ENCODE results near the gene DPF1. TPM values are rescaled to one million over a fixed set of nuclear protein-coding genes. Genes with fewer than 3 reads are reported as not detected.

Gene DPF1
- total RNA-seq, 4 donors from 2014 or later, result not detected

DNA sequence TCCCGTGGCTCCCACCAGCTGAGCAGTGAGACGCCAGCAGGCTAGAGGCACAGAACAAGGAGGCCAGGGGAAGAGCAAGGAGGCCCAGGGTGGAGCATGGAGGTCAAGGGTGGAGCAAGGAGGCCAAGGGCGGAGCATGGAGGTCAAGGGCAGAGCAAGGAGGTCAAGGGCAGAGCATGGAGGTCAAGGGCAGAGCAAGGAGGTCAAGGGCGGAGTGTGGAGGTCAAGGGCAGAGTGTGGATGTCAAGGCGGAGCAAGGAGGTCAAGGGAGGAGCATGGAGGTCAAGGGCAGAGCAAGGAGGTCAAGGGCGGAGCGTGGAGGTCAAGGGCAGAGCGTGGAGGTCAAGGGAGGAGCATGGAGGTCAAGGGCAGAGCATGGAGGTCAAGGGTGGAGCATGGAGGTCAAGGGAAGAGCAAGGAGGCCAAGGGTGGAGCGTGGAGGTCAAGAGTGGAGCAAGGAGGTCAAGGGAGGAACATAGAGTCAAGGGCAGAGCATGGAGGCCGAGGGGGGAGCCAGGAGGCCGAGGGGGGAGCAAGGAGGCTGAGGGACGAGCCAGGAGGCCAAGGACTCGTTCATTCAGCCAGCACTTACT, 27.7 kb downstream of the DPF1 start:
- H3K4me3 ChIP-seq (ENCODE audit: low read depth, poor library complexity, severe bottlenecking), result no peak overlapping the region
- WGBS, 2 donors, result 89 to 91% methylated on average over 13 of the region's 13 CpGs
- intact Hi-C loops (cut with DNase I; ENCODE audit: low total_unique reads), result no loop called here
- TF ChIP-seq, protein P1, sequence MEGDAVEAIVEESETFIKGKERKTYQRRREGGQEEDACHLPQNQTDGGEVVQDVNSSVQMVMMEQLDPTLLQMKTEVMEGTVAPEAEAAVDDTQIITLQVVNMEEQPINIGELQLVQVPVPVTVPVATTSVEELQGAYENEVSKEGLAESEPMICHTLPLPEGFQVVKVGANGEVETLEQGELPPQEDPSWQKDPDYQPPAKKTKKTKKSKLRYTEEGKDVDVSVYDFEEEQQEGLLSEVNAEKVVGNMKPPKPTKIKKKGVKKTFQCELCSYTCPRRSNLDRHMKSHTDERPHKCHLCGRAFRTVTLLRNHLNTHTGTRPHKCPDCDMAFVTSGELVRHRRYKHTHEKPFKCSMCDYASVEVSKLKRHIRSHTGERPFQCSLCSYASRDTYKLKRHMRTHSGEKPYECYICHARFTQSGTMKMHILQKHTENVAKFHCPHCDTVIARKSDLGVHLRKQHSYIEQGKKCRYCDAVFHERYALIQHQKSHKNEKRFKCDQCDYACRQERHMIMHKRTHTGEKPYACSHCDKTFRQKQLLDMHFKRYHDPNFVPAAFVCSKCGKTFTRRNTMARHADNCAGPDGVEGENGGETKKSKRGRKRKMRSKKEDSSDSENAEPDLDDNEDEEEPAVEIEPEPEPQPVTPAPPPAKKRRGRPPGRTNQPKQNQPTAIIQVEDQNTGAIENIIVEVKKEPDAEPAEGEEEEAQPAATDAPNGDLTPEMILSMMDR (IDR thresholded peaks at IDR 0.05), result no peak
- TF ChIP-seq POLR2A (IDR thresholded peaks at IDR 0.05), result no peak
- no peak for DNase-seq (ENCODE audit: low spot score in 2 of 2)

GRCh38 chr19:38195237-38195636, 28.8 kb downstream of the DPF1 start:
- TF ChIP-seq, protein P1 (IDR thresholded peaks at IDR 0.05), result no peak
- TF ChIP-seq POLR2A (IDR thresholded peaks at IDR 0.05), result no peak
- intact Hi-C loops (cut with DNase I; ENCODE audit: low total_unique reads), result no loop called here
- 81 to 87% methylated on average over 10 of the region's 10 CpGs for WGBS, 2 donors
- DNase-seq (ENCODE audit: low spot score in 2 of 2), result no peak
- no peak overlapping the region for H3K4me3 ChIP-seq (ENCODE audit: low read depth, poor library complexity, severe bottlenecking)

DNA sequence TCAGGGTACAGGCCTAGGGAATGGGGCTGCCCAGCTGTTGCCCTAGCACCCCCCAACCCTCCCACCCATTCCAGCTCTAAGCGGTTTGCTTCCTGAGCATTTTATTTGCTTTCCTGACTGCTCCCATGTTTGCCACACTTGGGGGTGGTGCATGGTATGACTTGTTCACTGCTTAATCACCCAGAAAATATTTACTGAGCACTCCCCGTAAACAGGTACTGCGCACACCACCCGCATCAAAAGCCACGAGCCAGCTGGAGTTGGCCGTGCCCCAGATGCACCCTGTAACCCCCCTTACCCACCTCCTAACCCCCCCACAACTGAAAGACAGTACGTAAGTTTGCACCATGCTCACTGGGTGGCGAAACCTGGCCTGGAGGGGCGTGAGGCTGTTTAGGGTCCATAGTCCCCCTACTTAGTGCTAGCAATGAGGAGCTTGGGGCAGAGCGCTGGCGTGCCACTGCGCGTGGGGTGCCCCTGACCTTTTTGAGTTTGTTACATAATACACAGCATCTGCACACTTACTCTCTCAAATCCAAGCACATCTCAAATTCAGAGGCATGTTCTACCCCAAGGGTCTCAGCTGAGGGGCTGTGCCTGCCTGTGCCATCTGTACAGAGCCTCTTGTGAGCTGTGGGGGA, 29.8 kb downstream of the DPF1 start:
- no peak overlapping the region for H3K4me3 ChIP-seq (ENCODE audit: low read depth, poor library complexity, severe bottlenecking)
- 74 to 80% methylated on average over 11 to 13 of the region's 13 CpGs for WGBS, 2 donors
- no peak for TF ChIP-seq POLR2A (IDR thresholded peaks at IDR 0.05)
- TF ChIP-seq, protein P1 (IDR thresholded peaks at IDR 0.05), result no peak
- no peak for DNase-seq (ENCODE audit: low spot score in 2 of 2)
- intact Hi-C loops (cut with DNase I; ENCODE audit: low total_unique reads), result no loop called here

DNA sequence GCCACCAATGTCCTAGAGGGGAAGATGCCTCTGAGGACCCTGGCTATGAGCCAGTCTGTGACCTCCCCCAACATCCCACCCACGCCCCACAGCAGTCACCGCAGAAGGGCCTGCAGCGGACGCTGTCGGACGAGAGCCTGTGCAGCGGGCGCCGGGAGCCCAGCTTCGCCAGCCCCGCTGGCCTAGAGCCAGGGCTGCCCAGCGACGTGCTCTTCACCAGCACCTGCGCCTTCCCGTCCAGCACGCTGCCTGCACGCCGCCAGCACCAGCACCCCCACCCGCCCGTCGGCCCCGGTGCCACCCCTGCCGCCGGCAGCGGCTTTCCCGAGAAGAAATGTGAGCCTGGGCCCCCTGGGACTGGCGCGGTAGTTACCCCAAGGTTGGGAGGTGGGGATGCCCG, 30.6 kb downstream of the DPF1 start:
- no peak overlapping the region for H3K4me3 ChIP-seq (ENCODE audit: low read depth, poor library complexity, severe bottlenecking)
- intact Hi-C loops (cut with DNase I; ENCODE audit: low total_unique reads), result no loop called here
- DNase-seq (ENCODE audit: low spot score in 2 of 2), result no peak
- 80 to 96% methylated on average over 26 to 27 of the region's 29 CpGs for WGBS, 2 donors
- TF ChIP-seq, protein P1 (IDR thresholded peaks at IDR 0.05), result no peak
- no peak for TF ChIP-seq POLR2A (IDR thresholded peaks at IDR 0.05)

DNA sequence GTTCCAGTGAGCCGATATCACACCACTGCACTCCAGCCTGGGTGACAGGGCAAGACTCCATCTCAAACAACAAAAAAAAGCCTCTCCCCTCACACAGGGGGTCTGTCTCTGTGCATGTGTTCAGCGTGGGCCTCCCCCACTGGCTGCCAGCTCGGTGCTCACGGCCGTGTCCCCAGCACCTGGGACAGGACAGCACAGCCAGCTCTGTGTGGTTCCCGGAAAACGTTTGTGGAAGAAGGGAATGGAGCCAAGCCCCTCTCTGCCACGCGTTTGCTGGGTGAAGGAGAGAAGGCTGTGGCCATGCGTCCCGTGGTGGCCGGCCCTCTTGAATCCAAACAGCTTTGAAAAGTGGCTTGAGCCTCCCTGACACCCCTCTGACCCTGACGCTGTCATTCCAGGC, 32.3 kb downstream of the DPF1 start:
- TF ChIP-seq POLR2A (IDR thresholded peaks at IDR 0.05), result no peak
- TF ChIP-seq, protein P1 (IDR thresholded peaks at IDR 0.05), result no peak
- no peak for DNase-seq (ENCODE audit: low spot score in 2 of 2)
- 91 to 93% methylated on average over 11 to 13 of the region's 13 CpGs for WGBS, 2 donors
- no peak overlapping the region for H3K4me3 ChIP-seq (ENCODE audit: low read depth, poor library complexity, severe bottlenecking)
- intact Hi-C loops (cut with DNase I; ENCODE audit: low total_unique reads), result no loop called here

Data from lower leg skin (tissue), 4 donors.